ENCODE measurements around the gene RCBTB1.

RCBTB1 gene

DNA sequence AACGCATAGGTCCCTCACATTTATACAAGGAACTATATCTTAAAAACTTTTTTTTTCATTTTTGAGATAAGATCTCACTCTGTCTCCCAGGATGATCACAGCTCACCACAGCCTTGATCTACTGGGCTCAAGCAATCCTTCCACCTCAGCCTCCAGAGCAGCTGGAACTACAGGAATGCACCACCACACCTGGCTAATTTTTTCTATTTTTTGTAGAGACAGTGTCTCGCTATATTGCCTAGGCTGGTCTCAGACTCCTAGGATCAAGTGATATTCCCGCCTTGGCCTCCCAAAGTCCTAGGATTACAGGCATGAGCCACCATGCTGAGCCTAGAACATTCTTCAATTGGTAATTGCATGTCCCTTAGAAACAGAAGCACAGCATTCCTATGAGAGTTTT is 41.7 kb downstream of the RCBTB1 start:
- TF ChIP-seq, protein P1, sequence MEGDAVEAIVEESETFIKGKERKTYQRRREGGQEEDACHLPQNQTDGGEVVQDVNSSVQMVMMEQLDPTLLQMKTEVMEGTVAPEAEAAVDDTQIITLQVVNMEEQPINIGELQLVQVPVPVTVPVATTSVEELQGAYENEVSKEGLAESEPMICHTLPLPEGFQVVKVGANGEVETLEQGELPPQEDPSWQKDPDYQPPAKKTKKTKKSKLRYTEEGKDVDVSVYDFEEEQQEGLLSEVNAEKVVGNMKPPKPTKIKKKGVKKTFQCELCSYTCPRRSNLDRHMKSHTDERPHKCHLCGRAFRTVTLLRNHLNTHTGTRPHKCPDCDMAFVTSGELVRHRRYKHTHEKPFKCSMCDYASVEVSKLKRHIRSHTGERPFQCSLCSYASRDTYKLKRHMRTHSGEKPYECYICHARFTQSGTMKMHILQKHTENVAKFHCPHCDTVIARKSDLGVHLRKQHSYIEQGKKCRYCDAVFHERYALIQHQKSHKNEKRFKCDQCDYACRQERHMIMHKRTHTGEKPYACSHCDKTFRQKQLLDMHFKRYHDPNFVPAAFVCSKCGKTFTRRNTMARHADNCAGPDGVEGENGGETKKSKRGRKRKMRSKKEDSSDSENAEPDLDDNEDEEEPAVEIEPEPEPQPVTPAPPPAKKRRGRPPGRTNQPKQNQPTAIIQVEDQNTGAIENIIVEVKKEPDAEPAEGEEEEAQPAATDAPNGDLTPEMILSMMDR (IDR thresholded peaks at IDR 0.05; ENCODE audit: low read depth, low read length) = no peak
- H3K4me3 ChIP-seq (ENCODE audit: low read depth, low read length) = no peak overlapping the region
- H3K27me3 ChIP-seq = no peaks in the 10 kb centered on the region
- peaks cover 36% of the 10 kb centered on the region for H3K36me3 ChIP-seq
- no peak for DNase-seq
- H3K9me3 ChIP-seq = no peaks in the 10 kb centered on the region
- H3K4me1 ChIP-seq = no peaks in the 10 kb centered on the region; the same call in 1 of the 2 replicates

DNA sequence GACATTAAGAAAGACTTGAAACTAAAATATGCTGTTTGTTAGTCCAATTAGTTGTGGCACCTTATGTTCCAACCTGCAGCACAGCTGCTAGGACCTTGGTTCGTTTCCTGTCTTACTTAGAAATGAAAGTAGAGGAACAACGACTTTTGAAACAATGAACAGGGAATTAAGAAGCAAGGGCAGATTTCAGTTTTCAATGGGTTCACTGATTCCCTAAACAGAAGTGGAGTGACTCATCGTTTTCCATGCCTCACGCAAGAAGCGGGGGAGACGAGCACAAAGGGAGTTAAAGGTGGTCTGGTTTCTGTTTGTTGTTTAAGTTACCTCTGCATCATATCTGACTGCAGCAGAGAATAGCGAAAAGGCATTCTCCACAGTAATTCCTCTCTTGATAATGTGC is 44.8 kb downstream of the RCBTB1 start:
- H3K4me1 ChIP-seq = no peaks in the 10 kb centered on the region
- no peak overlapping the region for H3K4me3 ChIP-seq (ENCODE audit: low read depth, low read length)

DNA sequence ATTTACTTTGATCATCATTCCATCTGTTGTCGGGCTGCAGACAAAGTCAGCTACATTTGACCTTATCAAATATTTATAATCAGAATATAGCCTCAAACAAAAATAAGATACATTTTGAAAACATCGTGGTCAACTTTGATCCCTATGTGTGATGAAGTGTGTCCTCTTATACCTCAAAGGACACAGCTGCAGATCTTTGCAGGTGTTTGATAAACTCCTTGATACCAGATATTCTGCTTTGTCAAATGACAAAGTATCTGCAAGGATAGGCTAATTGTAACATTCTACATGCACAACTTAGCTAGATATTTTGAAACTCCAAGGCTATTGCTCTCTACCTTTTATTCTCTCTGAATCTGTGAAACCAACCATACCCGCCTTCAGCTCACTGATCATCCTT is 45.6 kb downstream of the RCBTB1 start:
- peaks cover 26% of the 10 kb centered on the region for H3K36me3 ChIP-seq
- no peaks in the 10 kb centered on the region for H3K4me1 ChIP-seq
- no peaks in the 10 kb centered on the region for H3K27me3 ChIP-seq
- TF ChIP-seq, protein P1 (IDR thresholded peaks at IDR 0.05; ENCODE audit: low read depth, low read length) = no peak
- DNase-seq = no peak
- H3K9me3 ChIP-seq = no peaks in the 10 kb centered on the region
- H3K4me3 ChIP-seq (ENCODE audit: low read depth, low read length) = no peak overlapping the region

More for the DNA sequence above, 44.8 kb downstream of the RCBTB1 start:
- no peaks in the 10 kb centered on the region for H3K27me3 ChIP-seq
- peaks cover 26% of the 10 kb centered on the region for H3K36me3 ChIP-seq
- H3K9me3 ChIP-seq = no peaks in the 10 kb centered on the region
- no peak for DNase-seq
- TF ChIP-seq, protein P1 (IDR thresholded peaks at IDR 0.05; ENCODE audit: low read depth, low read length) = no peak

DNA sequence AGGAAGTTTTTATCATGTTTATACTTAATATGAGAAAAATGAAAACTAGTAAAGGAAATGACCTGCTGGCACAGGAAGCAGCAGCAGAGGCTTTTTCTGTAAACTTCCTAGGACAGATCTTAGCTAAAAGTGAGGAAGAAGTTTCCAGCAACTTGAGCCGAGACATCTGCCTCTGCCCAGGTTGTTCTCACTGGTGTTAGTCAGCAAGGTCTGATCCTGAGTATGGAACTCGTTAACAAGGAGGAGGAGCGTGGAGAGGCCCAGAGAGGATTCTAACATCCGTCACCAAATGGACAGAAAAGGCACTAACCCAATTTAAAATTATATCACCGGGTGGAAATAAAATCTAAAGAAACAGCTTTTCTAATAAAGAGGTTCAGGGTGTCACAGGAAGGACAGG is 46.0 kb downstream of the RCBTB1 start:
- Histone ChIP-seq H3K36me3 (peaks cover 22% of the 10 kb centered on the region), H3K4me3 (ENCODE audit: low read depth, low read length) (no peak overlapping the region), H3K4me1 (no peaks in the 10 kb centered on the region), H3K27me3 (no peaks in the 10 kb centered on the region), H3K9me3 (no peaks in the 10 kb centered on the region)
- TF ChIP-seq, protein P1 (IDR thresholded peaks at IDR 0.05; ENCODE audit: low read depth, low read length) = no peak
- no peak for DNase-seq

DNA sequence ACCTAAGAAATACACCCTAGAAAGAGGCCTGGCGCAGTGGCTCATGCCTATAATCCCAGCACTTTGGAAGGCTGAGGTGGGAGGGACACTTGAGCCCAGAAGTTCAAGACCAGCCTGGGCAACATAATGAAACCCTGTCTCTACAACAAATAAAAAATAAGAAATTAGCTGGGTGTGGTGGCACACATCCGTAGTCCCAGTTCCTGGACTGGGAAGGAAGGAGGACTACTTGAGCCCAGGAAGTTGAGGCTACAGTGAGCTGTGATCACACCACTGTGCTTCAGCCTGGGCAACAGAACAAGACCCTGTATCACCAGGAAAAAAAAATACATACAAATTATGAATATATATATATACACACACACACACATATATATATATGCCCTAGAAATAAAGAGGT is 47.0 kb downstream of the RCBTB1 start:
- TF ChIP-seq, protein P1 (IDR thresholded peaks at IDR 0.05; ENCODE audit: low read depth, low read length) = no peak
- Histone ChIP-seq H3K36me3 (peaks cover 25% of the 10 kb centered on the region), H3K4me1 (no peaks in the 10 kb centered on the region), H3K9me3 (no peaks in the 10 kb centered on the region), H3K27me3 (no peaks in the 10 kb centered on the region), H3K4me3 (ENCODE audit: low read depth, low read length) (no peak overlapping the region)
- no peak for DNase-seq

DNA sequence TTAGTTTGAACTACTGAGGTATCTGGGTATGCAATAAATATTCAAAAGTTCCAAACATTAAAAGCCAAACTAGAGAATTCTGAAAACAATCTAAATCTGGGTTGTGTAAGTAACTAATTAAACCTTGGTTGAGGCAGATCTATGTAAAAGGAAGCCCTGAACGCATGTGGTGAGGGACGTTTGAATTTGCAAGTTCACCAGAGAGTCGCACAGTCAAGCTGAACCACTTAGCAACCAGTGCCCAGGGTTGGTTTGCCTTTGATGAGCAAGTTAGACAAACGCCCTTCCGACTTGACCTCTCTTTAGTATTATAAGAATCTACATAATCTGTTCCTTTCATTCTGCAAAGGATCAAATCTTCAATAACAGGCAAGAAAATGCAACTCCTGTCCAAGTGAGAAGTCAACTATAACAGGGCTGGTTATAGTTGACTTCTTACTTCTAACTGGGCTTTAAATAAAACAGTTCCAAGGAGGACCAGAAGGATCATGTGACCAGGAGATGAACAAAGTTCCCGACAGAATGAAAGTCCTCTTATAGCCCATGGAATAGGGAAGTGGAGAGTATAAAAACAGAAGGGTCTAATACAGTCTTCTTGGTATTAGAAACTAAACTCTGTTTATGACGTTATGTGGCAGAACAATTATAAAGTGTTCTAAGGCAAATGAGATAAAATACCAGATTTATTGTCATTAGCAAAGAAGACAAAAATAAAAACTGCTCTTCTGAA is 49.0 kb downstream of the RCBTB1 start:
- Histone ChIP-seq H3K9me3 (no peaks in the 10 kb centered on the region), H3K4me3 (ENCODE audit: low read depth, low read length) (no peak overlapping the region), H3K36me3 (peaks cover 25% of the 10 kb centered on the region), H3K27me3 (no peaks in the 10 kb centered on the region), H3K4me1 (no peaks in the 10 kb centered on the region)
- DNase-seq = no peak
- TF ChIP-seq, protein P1 (IDR thresholded peaks at IDR 0.05; ENCODE audit: low read depth, low read length) = no peak

All from BE2C (cell line).